SK-N-SH treated with all-trans-retinoic acid at 6 μM for 48 hours (cell line): ENCODE data around the gene FAM217B.

Experiments used
- ATAC-seq: fragments of 200-7000 bp; cut with Tn5 transposase; 3 replicates; pipeline ENCODE4 v1.9.1; 2020; ENCODE audit warnings: mild to moderate bottlenecking, moderate library complexity
- ARNTL ChIP-seq: fragments of 450-650 bp; formaldehyde crosslinking; IDR thresholded peaks from 2 replicates; pipeline ENCODE4 v1.5.0; 2020; ENCODE audit warnings: low read depth, mild to moderate bottlenecking, moderate library complexity, borderline replicate concordance
- BACH2 ChIP-seq: fragments of 250-450 bp; sonication (Bioruptor Pico); IDR thresholded peaks from 2 replicates; pipeline ENCODE4 v1.9.0; 2021; ENCODE audit warnings: mild to moderate bottlenecking, borderline replicate concordance
- CSDC2 ChIP-seq: fragments of 250-450 bp; sonication (Bioruptor Pico); IDR thresholded peaks from 2 replicates; pipeline ENCODE4 v1.5.0; 2020; ENCODE audit warnings: mild to moderate bottlenecking, moderate library complexity
- ESRRG ChIP-seq: fragments of 250-450 bp; sonication (Bioruptor Pico); IDR thresholded peaks from 2 replicates; pipeline ENCODE4 v1.6.1; 2021; ENCODE audit warnings: mild to moderate bottlenecking
- GLIS3 ChIP-seq: fragments of 250-450 bp; sonication (Bioruptor Pico); IDR thresholded peaks from 2 replicates; pipeline ENCODE4 v1.5.0; 2020; ENCODE audit warnings: mild to moderate bottlenecking, moderate library complexity
- ISL1 ChIP-seq: fragments of 250-450 bp; sonication (Bioruptor Pico); IDR thresholded peaks from 2 replicates; pipeline ENCODE4 v2.1.2; 2022; ENCODE audit warnings: mild to moderate bottlenecking, moderate library complexity
- OSR1 ChIP-seq: fragments of 250-450 bp; sonication (Bioruptor Pico); IDR thresholded peaks from 2 replicates; pipeline ENCODE4 v1.8.0; 2022; ENCODE audit warnings: moderate library complexity, mild to moderate bottlenecking, inconsistent platforms
- PPARA ChIP-seq: fragments of 250-450 bp; sonication (Bioruptor Pico); IDR thresholded peaks from 2 replicates; pipeline ENCODE4 v1.5.0; 2020; ENCODE audit warnings: mild to moderate bottlenecking, borderline replicate concordance
- RARB ChIP-seq: fragments of 250-450 bp; sonication (Bioruptor Pico); IDR thresholded peaks from 2 replicates; pipeline ENCODE4 v1.8.0; 2021; ENCODE audit warnings: mild to moderate bottlenecking, moderate library complexity
- SNAI2 ChIP-seq: fragments of 250-450 bp; sonication (Bioruptor Pico); IDR thresholded peaks from 2 replicates; pipeline ENCODE4 v1.5.0; 2020; ENCODE audit warnings: mild to moderate bottlenecking, moderate library complexity
- TCF4 ChIP-seq: fragments of 250-450 bp; sonication (Bioruptor Pico); IDR thresholded peaks from 2 replicates; pipeline ENCODE4 v1.8.0; 2021; ENCODE audit warnings: mild to moderate bottlenecking, moderate library complexity, borderline replicate concordance
- TOX ChIP-seq: fragments of 250-450 bp; sonication (Bioruptor Pico); IDR thresholded peaks from 2 replicates; pipeline ENCODE4 v1.8.0; 2021; ENCODE audit warnings: mild to moderate bottlenecking, moderate library complexity, borderline replicate concordance
- ZC3H10 ChIP-seq: fragments of 250-450 bp; sonication (Bioruptor Pico); IDR thresholded peaks from 2 replicates; pipeline ENCODE4 v1.5.1; 2021; ENCODE audit warnings: mild to moderate bottlenecking, moderate library complexity
- ZFP3 ChIP-seq: fragments of 250-450 bp; sonication (Bioruptor Pico); IDR thresholded peaks from 2 replicates; pipeline ENCODE4 v1.5.0; 2020; ENCODE audit warnings: mild to moderate bottlenecking, moderate library complexity
- ZFP30 ChIP-seq: fragments of 450-650 bp; formaldehyde crosslinking; IDR thresholded peaks from 2 replicates; pipeline ENCODE4 v1.5.0; 2022; ENCODE audit warnings: mild to moderate bottlenecking, moderate library complexity
- ZNF565 ChIP-seq: fragments of 450-650 bp; formaldehyde crosslinking; conservative IDR thresholded peaks from 2 replicates; pipeline ENCODE4 v1.5.0; 2020; ENCODE audit warnings: low read depth, mild to moderate bottlenecking, moderate library complexity
- ZNF70 ChIP-seq: fragments of 450-650 bp; formaldehyde crosslinking; IDR thresholded peaks from 2 replicates; pipeline ENCODE4 v1.5.0; 2020; ENCODE audit warnings: mild to moderate bottlenecking, moderate library complexity
- ZNF8 ChIP-seq: fragments of 450-650 bp; formaldehyde crosslinking; IDR thresholded peaks from 2 replicates; pipeline ENCODE4 v1.5.0; 2020; ENCODE audit warnings: mild to moderate bottlenecking, moderate library complexity
- TF ChIP-seq, protein P1 (sequence below): fragments of 250-450 bp; sonication (Bioruptor Pico); IDR thresholded peaks from 2 replicates; pipeline ENCODE4 v1.5.1; 2020; ENCODE audit warnings: low read depth, mild to moderate bottlenecking, moderate library complexity
- TF ChIP-seq, protein P2 (sequence below): fragments of 250-450 bp; sonication (Bioruptor Pico); IDR thresholded peaks from 2 replicates; pipeline ENCODE4 v1.5.0; 2020; ENCODE audit warnings: mild to moderate bottlenecking, moderate library complexity
- TF ChIP-seq, protein P3 (sequence below): fragments of 250-450 bp; sonication (Bioruptor Pico); IDR thresholded peaks from 2 replicates; pipeline ENCODE4 v1.8.0; 2021; ENCODE audit warnings: low read depth, mild to moderate bottlenecking, moderate library complexity, borderline replicate concordance
- TF ChIP-seq, protein P4 (sequence below): fragments of 250-450 bp; sonication (Bioruptor Pico); IDR thresholded peaks from 2 replicates; pipeline ENCODE4 v1.8.0; 2020; ENCODE audit warnings: mild to moderate bottlenecking, moderate library complexity, borderline replicate concordance
- TF ChIP-seq, protein P5 (sequence below): fragments of 250-450 bp; sonication (Bioruptor Pico); IDR thresholded peaks from 2 replicates; pipeline ENCODE4 v1.5.1; 2021; ENCODE audit warnings: mild to moderate bottlenecking, moderate library complexity

FAM217B gene

DNA sequence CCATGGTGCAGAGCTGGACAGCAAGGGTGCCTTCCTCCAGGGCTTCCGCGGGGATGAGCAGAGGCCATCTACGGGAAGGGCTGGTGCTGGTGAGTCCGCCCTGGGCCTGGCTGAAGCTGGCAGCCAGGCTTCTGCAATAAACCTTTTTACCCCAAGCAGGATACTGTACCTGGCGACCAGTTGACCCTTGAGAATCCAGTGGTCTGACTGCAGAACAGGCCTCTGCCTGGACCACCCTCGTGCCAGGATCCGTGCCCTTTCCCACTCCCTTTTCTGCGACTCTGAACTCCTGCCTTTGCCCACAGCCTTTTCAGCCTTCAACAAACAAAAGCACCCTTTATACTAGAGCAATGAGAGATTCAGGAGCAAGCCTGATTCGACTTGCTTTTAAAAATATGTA is 36.9 kb downstream of the FAM217B start:
- ATAC-seq = no peak
- TF ChIP-seq ESRRG (CRISPR knock-in tag) (no peak), ZFP3 (no peak), ZC3H10 (no peak), ISL1 (CRISPR knock-in tag) (no peak), ZFP30 (CRISPR knock-in tag) (no peak), PPARA (no peak), TOX (no peak), RARB (CRISPR knock-in tag) (no peak), ZNF8 (CRISPR knock-in tag) (no peak), ZNF565 (CRISPR knock-in tag) (no peak)
- TF ChIP-seq, protein P1, sequence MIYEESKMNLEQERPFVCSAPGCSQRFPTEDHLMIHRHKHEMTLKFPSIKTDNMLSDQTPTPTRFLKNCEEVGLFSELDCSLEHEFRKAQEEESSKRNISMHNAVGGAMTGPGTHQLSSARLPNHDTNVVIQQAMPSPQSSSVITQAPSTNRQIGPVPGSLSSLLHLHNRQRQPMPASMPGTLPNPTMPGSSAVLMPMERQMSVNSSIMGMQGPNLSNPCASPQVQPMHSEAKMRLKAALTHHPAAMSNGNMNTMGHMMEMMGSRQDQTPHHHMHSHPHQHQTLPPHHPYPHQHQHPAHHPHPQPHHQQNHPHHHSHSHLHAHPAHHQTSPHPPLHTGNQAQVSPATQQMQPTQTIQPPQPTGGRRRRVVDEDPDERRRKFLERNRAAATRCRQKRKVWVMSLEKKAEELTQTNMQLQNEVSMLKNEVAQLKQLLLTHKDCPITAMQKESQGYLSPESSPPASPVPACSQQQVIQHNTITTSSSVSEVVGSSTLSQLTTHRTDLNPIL (CRISPR knock-in tag) = no peak
- TF ChIP-seq, protein P2, sequence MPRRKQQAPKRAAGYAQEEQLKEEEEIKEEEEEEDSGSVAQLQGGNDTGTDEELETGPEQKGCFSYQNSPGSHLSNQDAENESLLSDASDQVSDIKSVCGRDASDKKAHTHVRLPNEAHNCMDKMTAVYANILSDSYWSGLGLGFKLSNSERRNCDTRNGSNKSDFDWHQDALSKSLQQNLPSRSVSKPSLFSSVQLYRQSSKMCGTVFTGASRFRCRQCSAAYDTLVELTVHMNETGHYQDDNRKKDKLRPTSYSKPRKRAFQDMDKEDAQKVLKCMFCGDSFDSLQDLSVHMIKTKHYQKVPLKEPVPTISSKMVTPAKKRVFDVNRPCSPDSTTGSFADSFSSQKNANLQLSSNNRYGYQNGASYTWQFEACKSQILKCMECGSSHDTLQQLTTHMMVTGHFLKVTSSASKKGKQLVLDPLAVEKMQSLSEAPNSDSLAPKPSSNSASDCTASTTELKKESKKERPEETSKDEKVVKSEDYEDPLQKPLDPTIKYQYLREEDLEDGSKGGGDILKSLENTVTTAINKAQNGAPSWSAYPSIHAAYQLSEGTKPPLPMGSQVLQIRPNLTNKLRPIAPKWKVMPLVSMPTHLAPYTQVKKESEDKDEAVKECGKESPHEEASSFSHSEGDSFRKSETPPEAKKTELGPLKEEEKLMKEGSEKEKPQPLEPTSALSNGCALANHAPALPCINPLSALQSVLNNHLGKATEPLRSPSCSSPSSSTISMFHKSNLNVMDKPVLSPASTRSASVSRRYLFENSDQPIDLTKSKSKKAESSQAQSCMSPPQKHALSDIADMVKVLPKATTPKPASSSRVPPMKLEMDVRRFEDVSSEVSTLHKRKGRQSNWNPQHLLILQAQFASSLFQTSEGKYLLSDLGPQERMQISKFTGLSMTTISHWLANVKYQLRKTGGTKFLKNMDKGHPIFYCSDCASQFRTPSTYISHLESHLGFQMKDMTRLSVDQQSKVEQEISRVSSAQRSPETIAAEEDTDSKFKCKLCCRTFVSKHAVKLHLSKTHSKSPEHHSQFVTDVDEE (CRISPR knock-in tag) = no peak
- TF ChIP-seq, protein P3, sequence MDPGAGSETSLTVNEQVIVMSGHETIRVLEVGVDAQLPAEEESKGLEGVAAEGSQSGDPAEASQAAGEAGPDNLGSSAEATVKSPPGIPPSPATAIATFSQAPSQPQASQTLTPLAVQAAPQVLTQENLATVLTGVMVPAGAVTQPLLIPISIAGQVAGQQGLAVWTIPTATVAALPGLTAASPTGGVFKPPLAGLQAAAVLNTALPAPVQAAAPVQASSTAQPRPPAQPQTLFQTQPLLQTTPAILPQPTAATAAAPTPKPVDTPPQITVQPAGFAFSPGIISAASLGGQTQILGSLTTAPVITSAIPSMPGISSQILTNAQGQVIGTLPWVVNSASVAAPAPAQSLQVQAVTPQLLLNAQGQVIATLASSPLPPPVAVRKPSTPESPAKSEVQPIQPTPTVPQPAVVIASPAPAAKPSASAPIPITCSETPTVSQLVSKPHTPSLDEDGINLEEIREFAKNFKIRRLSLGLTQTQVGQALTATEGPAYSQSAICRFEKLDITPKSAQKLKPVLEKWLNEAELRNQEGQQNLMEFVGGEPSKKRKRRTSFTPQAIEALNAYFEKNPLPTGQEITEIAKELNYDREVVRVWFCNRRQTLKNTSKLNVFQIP = no peak

DNA sequence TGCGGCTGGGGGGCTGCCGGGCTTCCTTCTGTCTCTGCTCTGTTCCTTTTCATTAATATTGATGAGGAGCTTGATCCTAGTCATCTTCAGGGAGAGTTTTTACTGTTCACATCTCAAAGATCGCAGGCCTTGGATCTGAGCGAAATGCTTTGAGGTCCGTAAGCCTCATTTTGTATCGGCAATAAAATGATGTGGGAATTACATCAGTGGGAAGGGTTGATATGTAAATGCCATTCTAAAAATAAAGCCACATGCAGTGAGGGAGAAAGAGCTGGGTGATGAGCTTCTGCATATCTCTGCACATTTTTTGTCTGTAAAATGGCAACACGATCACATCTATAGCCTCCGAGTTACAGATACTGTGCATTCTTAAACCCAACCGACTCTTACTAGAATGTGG is 42.9 kb downstream of the FAM217B start:
- no peak for TF ChIP-seq ZNF70 (CRISPR knock-in tag)
- no peak for TF ChIP-seq CSDC2
- no peak for TF ChIP-seq ISL1 (CRISPR knock-in tag)
- no peak for TF ChIP-seq ZFP30 (CRISPR knock-in tag)
- no peak for TF ChIP-seq ESRRG (CRISPR knock-in tag)
- TF ChIP-seq, protein P4, sequence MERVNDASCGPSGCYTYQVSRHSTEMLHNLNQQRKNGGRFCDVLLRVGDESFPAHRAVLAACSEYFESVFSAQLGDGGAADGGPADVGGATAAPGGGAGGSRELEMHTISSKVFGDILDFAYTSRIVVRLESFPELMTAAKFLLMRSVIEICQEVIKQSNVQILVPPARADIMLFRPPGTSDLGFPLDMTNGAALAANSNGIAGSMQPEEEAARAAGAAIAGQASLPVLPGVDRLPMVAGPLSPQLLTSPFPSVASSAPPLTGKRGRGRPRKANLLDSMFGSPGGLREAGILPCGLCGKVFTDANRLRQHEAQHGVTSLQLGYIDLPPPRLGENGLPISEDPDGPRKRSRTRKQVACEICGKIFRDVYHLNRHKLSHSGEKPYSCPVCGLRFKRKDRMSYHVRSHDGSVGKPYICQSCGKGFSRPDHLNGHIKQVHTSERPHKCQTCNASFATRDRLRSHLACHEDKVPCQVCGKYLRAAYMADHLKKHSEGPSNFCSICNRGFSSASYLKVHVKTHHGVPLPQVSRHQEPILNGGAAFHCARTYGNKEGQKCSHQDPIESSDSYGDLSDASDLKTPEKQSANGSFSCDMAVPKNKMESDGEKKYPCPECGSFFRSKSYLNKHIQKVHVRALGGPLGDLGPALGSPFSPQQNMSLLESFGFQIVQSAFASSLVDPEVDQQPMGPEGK (CRISPR knock-in tag) = no peak
- TF ChIP-seq OSR1 = no peak
- TF ChIP-seq, protein P3 = no peak
- no peak for TF ChIP-seq SNAI2 (CRISPR knock-in tag)
- ATAC-seq = no peak

DNA sequence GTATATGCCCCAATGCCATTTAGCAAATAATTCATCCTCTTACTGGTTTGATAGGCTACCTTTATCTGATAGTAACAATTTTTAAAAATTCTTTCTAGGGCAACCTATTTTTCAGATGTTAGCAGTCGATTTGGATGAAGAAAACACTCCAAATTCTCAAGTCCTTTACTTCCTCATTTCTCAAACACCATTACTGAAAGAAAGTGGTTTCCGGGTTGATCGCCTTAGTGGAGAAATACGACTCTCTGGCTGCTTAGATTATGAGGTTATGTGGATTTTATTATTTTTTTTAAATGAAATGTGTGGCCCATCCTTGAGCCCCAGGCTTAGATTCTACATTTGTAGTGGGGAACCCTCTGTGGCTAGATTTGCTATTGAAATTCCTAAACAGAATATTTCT is 44.4 kb downstream of the FAM217B start:
- no peak for ATAC-seq
- TF ChIP-seq ESRRG (CRISPR knock-in tag) = no peak
- TF ChIP-seq CSDC2 = no peak
- no peak for TF ChIP-seq GLIS3 (CRISPR knock-in tag)
- no peak for TF ChIP-seq TCF4 (CRISPR knock-in tag)
- TF ChIP-seq ISL1 (CRISPR knock-in tag) = no peak
- TF ChIP-seq ZFP3 = no peak
- TF ChIP-seq, protein P3 = no peak
- no peak for TF ChIP-seq ZNF565 (CRISPR knock-in tag)
- TF ChIP-seq, protein P5, sequence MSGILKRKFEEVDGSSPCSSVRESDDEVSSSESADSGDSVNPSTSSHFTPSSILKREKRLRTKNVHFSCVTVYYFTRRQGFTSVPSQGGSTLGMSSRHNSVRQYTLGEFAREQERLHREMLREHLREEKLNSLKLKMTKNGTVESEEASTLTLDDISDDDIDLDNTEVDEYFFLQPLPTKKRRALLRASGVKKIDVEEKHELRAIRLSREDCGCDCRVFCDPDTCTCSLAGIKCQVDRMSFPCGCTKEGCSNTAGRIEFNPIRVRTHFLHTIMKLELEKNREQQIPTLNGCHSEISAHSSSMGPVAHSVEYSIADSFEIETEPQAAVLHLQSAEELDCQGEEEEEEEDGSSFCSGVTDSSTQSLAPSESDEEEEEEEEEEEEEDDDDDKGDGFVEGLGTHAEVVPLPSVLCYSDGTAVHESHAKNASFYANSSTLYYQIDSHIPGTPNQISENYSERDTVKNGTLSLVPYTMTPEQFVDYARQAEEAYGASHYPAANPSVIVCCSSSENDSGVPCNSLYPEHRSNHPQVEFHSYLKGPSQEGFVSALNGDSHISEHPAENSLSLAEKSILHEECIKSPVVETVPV = no peak
- TF ChIP-seq OSR1 = no peak
- TF ChIP-seq ZNF70 (CRISPR knock-in tag) = no peak
- TF ChIP-seq ARNTL = no peak
- TF ChIP-seq RARB (CRISPR knock-in tag) = no peak
- TF ChIP-seq, protein P1 (CRISPR knock-in tag) = no peak
- TF ChIP-seq BACH2 (CRISPR knock-in tag) = no peak
- TF ChIP-seq PPARA = no peak
- no peak for TF ChIP-seq ZNF8 (CRISPR knock-in tag)
- no peak for TF ChIP-seq ZFP30 (CRISPR knock-in tag)
- no peak for TF ChIP-seq SNAI2 (CRISPR knock-in tag)
- TF ChIP-seq TOX = no peak
